B cell (primary cell): Measurements from ENCODE around the gene BRD9. TPM values are rescaled to one million over a fixed set of nuclear protein-coding genes. Genes with fewer than 3 reads are reported as not detected.

Experiments used
- ATAC-seq: fragments of 200-7000 bp; cut with Tn5 transposase; one replicate; pipeline ENCODE4 v1.10.0; 2021; ENCODE audit warnings: low read depth, mild to moderate bottlenecking, moderate number of reproducible peaks, moderate library complexity
- CTCF ChIA-PET: fragments of 350-600 bp; sonication (Branson Sonifier 250); formaldehyde crosslinking; loops from one replicate; lab custom pipeline; 2021; ENCODE audit warnings: antibody characterized with exemption, inconsistent platforms; lab: Charles Lee
- POLR2A ChIA-PET: fragments of 350-600 bp; sonication (Branson Sonifier 250); formaldehyde crosslinking; loops from one replicate; lab custom pipeline; 2021; ENCODE audit warnings: antibody characterized with exemption; lab: Charles Lee
- DNase-seq: peaks from one replicate; pipeline ENCODE4 v3.0.0; 2013
- H2AFZ ChIP-seq: 2 replicates; pipeline ENCODE4 v1.6.1; 2012; ENCODE audit warnings: mild to moderate bottlenecking, low read depth, low read length; ENCODE audit not compliant: insufficient read depth, poor library complexity, severe bottlenecking
- H3K27ac ChIP-seq, 2 donors: 1 replicate in 1 of 2; 2 replicates in 1 of 2; pipeline ENCODE4 v1.5.1; 2012 to 2013; ENCODE audit warnings: low read length in 2 of 2, mild to moderate bottlenecking in 2 of 2, moderate library complexity in 1 of 2
- H3K27me3 ChIP-seq, 4 experiments: fragments of 200-600 bp in 1 of 4; sonication (generic) in 1 of 4; replicated peaks in 1 of 4; 1 replicate in 2 of 4; 2 replicates in 2 of 4; pipeline versions ENCODE4 v1.6.1 to v1.7.0; 2013 to 2016; ENCODE audit warnings: low read length in 3 of 4, mild to moderate bottlenecking in 2 of 4, mixed read lengths in 1 of 4, moderate library complexity in 1 of 4; ENCODE audit not compliant: insufficient read depth in 4 of 4, control insufficient read depth in 3 of 4; ENCODE audit errors: control extremely low read depth in 1 of 4
- H3K36me3 ChIP-seq, 2 experiments: replicated peaks in 1 of 2; 1 replicate in 1 of 2; 2 replicates in 1 of 2; pipeline versions ENCODE4 v1.6.1 to v1.7.1; 2013; ENCODE audit warnings: low read length in 1 of 2; ENCODE audit not compliant: insufficient read depth in 2 of 2, control insufficient read depth in 1 of 2; ENCODE audit errors: control extremely low read depth in 1 of 2, extremely low read depth in 1 of 2
- H3K4me1 ChIP-seq, 2 donors: fragments of 200-600 bp in 1 of 2; sonication (generic) in 1 of 2; 1 replicate in 1 of 2; 2 replicates in 1 of 2; pipeline versions ENCODE4 v1.5.1 to v1.6.1; 2013 to 2017; ENCODE audit warnings: low read length in 2 of 2; ENCODE audit not compliant: control insufficient read depth in 2 of 2, insufficient read depth in 2 of 2
- H3K4me2 ChIP-seq: replicated peaks from 2 replicates; pipeline ENCODE3; 2012; ENCODE audit warnings: mild to moderate bottlenecking, low read depth, low read length; ENCODE audit not compliant: poor library complexity, severe bottlenecking
- H3K4me3 ChIP-seq, 5 experiments: fragments of 200-600 bp in 1 of 5; sonication (generic) in 1 of 5; 1 replicate in 3 of 5; 2 replicates in 2 of 5; pipeline versions ENCODE4 v1.5.1 to v1.7.0; 2011 to 2016; ENCODE audit warnings: low read length in 4 of 5, mild to moderate bottlenecking in 4 of 5, low read depth in 2 of 5, control low read depth in 1 of 5, moderate library complexity in 1 of 5; ENCODE audit not compliant: insufficient read depth in 1 of 5; ENCODE audit errors: control extremely low read depth in 1 of 5, extremely low read depth in 1 of 5
- H3K79me2 ChIP-seq: fragments of 200-600 bp; sonication (generic); one replicate; pipeline ENCODE4 v1.6.0; 2016; ENCODE audit warnings: low read length; ENCODE audit not compliant: control insufficient read depth, insufficient read depth
- H3K9ac ChIP-seq: fragments of 200-600 bp; sonication (generic); 2 replicates; pipeline ENCODE4 v1.6.1; 2017; ENCODE audit warnings: mild to moderate bottlenecking, low read length, moderate library complexity
- H3K9me3 ChIP-seq, 3 donors: one replicate each; pipeline versions ENCODE4 v1.6.1 to v1.7.1; 2013; ENCODE audit warnings: low read length in 2 of 3; ENCODE audit not compliant: control insufficient read depth in 2 of 3, insufficient read depth in 1 of 3; ENCODE audit errors: control extremely low read depth in 1 of 3
- H4K20me1 ChIP-seq: 2 replicates; pipeline ENCODE4 v1.6.0; 2012; ENCODE audit warnings: mild to moderate bottlenecking, low read length; ENCODE audit not compliant: insufficient read depth, control insufficient read depth, poor library complexity, severe bottlenecking
- H3K27ac Mint-ChIP-seq: one replicate; pipeline ENCODE4 v1.8.0; 2021; ENCODE audit warnings: mixed read lengths
- H3K27me3 Mint-ChIP-seq: one replicate; pipeline ENCODE4 v1.8.0; 2021; ENCODE audit warnings: mixed read lengths
- H3K4me1 Mint-ChIP-seq: one replicate; pipeline ENCODE4 v1.8.0; 2021; ENCODE audit warnings: mixed read lengths
- H3K4me3 Mint-ChIP-seq: one replicate; pipeline ENCODE4 v1.8.0; 2021; ENCODE audit warnings: mixed read lengths
- H3K9me3 Mint-ChIP-seq: one replicate; pipeline ENCODE4 v1.8.0; 2022; ENCODE audit warnings: mixed read lengths; ENCODE audit not compliant: insufficient read depth
- EZH2 ChIP-seq: IDR thresholded peaks from 2 replicates; pipeline ENCODE4 v1.6.1; 2012; ENCODE audit warnings: borderline replicate concordance, low read depth, mild to moderate bottlenecking, moderate library complexity, low read length; ENCODE audit not compliant: insufficient read depth, poor library complexity, severe bottlenecking
- WGBS: methylation state at CpG from one replicate; pipeline ENCODE4 v1.1.5; 2013; ENCODE audit warnings: missing lambda C conversion rate; ENCODE audit not compliant: insufficient coverage; 5-methylcytosine and 5-hydroxymethylcytosine counted together
- intact Hi-C: fragments of 100-400 bp; cut with micrococcal nuclease; formaldehyde crosslinking; loops from one replicate; pipeline ENCODE4 v1.10.0; 2022
- polyA plus RNA-seq: library from polyadenylated mRNA; depleted of rRNA; stranded (reverse); fragments of >200 nt; gene quantifications from 2 replicates; pipeline ENCODE4 v1.2.3, GENCODE V29; 2012
- total RNA-seq, 2 donors: library from RNA; stranded (reverse); fragments of 120-200 nt in 1 of 2; gene quantifications; 1 replicate in 1 of 2; 2 replicates in 1 of 2; pipeline versions ENCODE4 v1.2.3 to v1.2.4, GENCODE V29; 2013 to 2022
- TF ChIP-seq, protein P1 (sequence below): fragments of 200-600 bp; IDR thresholded peaks from one replicate; pipeline ENCODE4 v1.8.0; 2022; ENCODE audit warnings: antibody characterized with exemption, mild to moderate bottlenecking

The BRD9 gene
- total and polyA plus RNA-seq, 2 donors (not counting 1 experiment from before 2014, with no cell fraction given) = 28.3 to 68.6 TPM

DNA sequence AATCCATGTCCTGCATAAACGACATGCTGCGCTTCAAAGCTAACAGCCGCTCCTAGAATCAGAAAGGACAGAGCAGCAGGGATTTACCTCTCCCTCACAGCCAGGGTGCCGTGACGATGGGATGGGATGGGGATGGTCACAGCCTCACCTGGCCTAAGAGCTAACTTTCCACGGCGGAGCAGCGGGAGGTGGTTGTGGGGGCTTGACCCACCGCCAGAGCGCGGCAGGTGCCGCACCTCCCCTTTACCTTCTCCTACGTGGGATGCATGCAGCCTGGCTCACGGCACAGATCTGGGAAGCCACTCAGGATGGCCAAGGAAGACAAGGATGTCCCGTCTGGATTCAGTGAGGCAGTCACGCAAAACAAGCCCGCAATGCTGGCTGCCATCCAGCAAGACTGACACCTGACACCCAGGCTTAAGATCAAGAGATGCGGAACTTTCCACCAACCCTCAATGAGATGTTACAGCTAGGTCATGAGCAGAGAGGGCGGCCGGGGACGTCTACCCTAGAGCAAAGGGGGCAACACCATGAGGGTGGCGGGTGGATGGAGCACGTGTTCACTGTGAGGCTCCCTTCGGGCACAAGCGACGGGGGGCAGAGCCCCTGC lies 5.8 kb downstream of the BRD9 start:
- DNase-seq (no peak), ATAC-seq (no peak)
- Mint-ChIP-seq H3K4me1 (peaks cover 15% of the 10 kb centered on the region), H3K9me3 (no peaks in the 10 kb centered on the region), H3K27me3 (no peaks in the 10 kb centered on the region), H3K4me3 (no peak overlapping the region), H3K27ac (no peak overlapping the region)
- peaks cover 0 to 9% (median 0%) of the 10 kb centered on the region in 3 donors for H3K9me3 ChIP-seq
- TF ChIP-seq, protein P1, sequence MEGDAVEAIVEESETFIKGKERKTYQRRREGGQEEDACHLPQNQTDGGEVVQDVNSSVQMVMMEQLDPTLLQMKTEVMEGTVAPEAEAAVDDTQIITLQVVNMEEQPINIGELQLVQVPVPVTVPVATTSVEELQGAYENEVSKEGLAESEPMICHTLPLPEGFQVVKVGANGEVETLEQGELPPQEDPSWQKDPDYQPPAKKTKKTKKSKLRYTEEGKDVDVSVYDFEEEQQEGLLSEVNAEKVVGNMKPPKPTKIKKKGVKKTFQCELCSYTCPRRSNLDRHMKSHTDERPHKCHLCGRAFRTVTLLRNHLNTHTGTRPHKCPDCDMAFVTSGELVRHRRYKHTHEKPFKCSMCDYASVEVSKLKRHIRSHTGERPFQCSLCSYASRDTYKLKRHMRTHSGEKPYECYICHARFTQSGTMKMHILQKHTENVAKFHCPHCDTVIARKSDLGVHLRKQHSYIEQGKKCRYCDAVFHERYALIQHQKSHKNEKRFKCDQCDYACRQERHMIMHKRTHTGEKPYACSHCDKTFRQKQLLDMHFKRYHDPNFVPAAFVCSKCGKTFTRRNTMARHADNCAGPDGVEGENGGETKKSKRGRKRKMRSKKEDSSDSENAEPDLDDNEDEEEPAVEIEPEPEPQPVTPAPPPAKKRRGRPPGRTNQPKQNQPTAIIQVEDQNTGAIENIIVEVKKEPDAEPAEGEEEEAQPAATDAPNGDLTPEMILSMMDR = no peak
- no peak overlapping the region for H3K9ac ChIP-seq
- H3K79me2 ChIP-seq = peaks cover 54% of the 10 kb centered on the region
- H3K27ac ChIP-seq = no peak overlapping the region
- ChIA-PET CTCF (interaction anchor here (0.8 kb wide), 1 partner anchor 758 kb away, joined by 3 read pairs; no protein-coding TSS in a partner anchor), POLR2A (no interaction called here)
- intact Hi-C loops = no loop called here
- peaks cover 7 to 9% of the 10 kb centered on the region in 2 donors for H3K4me1 ChIP-seq
- no peaks in the 10 kb centered on the region for H3K27me3 ChIP-seq
- peaks cover under 1 to 90% of the 10 kb centered on the region in 2 experiments for H3K36me3 ChIP-seq
- H3K4me2 ChIP-seq = no peak overlapping the region
- WGBS = 96% methylated on average over 22 of the region's 26 CpGs
- peaks cover 44% of the 10 kb centered on the region for H4K20me1 ChIP-seq
- no peak overlapping the region for H2AFZ ChIP-seq
- no peak overlapping the region for H3K4me3 ChIP-seq

DNA sequence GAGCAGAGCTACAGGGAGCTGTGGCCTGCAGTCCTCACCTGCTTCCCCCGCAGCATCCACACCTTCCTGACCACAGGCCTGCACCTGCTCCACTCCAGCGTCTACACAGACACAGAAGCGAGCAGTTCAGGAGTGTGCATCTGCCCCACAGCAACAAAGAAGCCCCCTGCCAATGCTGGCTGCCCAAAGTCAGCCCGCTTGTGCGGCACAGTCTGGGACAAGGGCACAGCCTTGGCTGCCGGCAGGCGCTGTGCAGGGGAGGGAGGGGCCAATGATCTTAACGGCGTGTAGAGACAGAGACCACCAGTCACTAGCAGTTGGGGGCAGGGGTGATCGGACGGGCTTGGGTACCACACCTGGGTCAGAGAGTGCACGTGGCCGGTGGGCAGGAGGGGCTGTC lies 6.6 kb downstream of the BRD9 start:
- H3K4me1 ChIP-seq = peaks cover 0 to under 1% of the 10 kb centered on the region in 2 donors
- H3K79me2 ChIP-seq = peaks cover 46% of the 10 kb centered on the region
- H3K4me2 ChIP-seq = no peak overlapping the region
- H3K4me3 Mint-ChIP-seq = no peak overlapping the region
- peaks cover 0 to 9% (median 0%) of the 10 kb centered on the region in 3 donors for H3K9me3 ChIP-seq
- H4K20me1 ChIP-seq = peaks cover 44% of the 10 kb centered on the region
- H3K27me3 Mint-ChIP-seq = no peaks in the 10 kb centered on the region
- H3K9ac ChIP-seq = no peak overlapping the region
- H2AFZ ChIP-seq = no peak overlapping the region
- no peaks in the 10 kb centered on the region for H3K27me3 ChIP-seq
- DNase-seq = no peak
- WGBS = 99% methylated on average over 9 of the region's 13 CpGs
- H3K4me3 ChIP-seq = no peak overlapping the region
- H3K27ac Mint-ChIP-seq = no peak overlapping the region
- peaks cover 9% of the 10 kb centered on the region for H3K4me1 Mint-ChIP-seq
- ChIA-PET CTCF (no interaction called here), POLR2A (no interaction called here)
- no peak for ATAC-seq
- TF ChIP-seq, protein P1 = no peak
- TF ChIP-seq EZH2 = no peak
- H3K27ac ChIP-seq = no peak overlapping the region
- intact Hi-C loops = no loop called here
- no peaks in the 10 kb centered on the region for H3K9me3 Mint-ChIP-seq
- H3K36me3 ChIP-seq = peaks cover 3 to 96% of the 10 kb centered on the region in 2 experiments
